ENCODE results near the gene TBCEL.

DNA sequence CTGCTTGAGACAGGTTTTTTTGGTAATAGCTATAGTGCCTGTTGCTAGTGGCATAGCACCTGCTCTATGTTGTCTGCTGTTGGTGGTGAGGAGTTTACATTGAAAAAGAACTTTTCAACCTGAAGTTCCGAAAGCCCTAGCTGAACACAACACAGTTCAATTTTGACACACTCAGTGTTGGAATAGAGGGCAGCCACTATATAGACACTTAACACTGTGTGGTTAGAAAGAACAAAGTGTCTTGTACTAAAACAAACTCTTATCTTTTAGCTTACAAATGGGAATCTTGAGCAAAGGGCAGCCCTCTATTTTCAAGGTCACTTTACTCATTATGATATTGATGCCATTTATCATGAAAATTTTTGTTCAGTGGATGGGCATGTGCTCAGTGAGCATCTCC is 18.4 kb downstream of the TBCEL start:
- TF ChIP-seq, protein P1, sequence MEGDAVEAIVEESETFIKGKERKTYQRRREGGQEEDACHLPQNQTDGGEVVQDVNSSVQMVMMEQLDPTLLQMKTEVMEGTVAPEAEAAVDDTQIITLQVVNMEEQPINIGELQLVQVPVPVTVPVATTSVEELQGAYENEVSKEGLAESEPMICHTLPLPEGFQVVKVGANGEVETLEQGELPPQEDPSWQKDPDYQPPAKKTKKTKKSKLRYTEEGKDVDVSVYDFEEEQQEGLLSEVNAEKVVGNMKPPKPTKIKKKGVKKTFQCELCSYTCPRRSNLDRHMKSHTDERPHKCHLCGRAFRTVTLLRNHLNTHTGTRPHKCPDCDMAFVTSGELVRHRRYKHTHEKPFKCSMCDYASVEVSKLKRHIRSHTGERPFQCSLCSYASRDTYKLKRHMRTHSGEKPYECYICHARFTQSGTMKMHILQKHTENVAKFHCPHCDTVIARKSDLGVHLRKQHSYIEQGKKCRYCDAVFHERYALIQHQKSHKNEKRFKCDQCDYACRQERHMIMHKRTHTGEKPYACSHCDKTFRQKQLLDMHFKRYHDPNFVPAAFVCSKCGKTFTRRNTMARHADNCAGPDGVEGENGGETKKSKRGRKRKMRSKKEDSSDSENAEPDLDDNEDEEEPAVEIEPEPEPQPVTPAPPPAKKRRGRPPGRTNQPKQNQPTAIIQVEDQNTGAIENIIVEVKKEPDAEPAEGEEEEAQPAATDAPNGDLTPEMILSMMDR (IDR thresholded peaks at IDR 0.05): no peak
- TF ChIP-seq POLR2AphosphoS5 (IDR thresholded peaks at IDR 0.05) (no peak), EP300 (IDR thresholded peaks at IDR 0.05) (peak in 1 of 4 donors; percentile 48)

Measured in upper lobe of left lung (tissue), 4 donors.